WTC11 (cell line): ENCODE measurements around the gene ABHD17B. TPM values are rescaled to one million over a fixed set of nuclear protein-coding genes. Genes with fewer than 3 reads are reported as not detected.

ENCODE experiments used
- ATAC-seq: fragments of 200-7000 bp; cut with Tn5 transposase; 2 replicates; pipeline ENCODE4 v1.10.0; 2021; ENCODE audit warnings: mild to moderate bottlenecking, moderate library complexity
- CTCF ChIA-PET: fragments of 300-600 bp; sonication (Branson Sonifier 250); formaldehyde crosslinking; loops from one replicate; lab custom pipeline; 2021; ENCODE audit warnings: antibody characterized with exemption; lab: Charles Lee
- POLR2A ChIA-PET: fragments of 350-600 bp; sonication (Branson Sonifier 250); formaldehyde crosslinking; loops from one replicate; lab custom pipeline; 2021; ENCODE audit warnings: antibody characterized with exemption; lab: Charles Lee
- DNase-seq: peaks from one replicate; pipeline ENCODE4 v3.0.0; 2021; ENCODE audit warnings: low spot score
- H3K27ac Mint-ChIP-seq: 2 replicates; pipeline ENCODE4 v1.8.0; 2021; ENCODE audit warnings: mixed read lengths
- H3K27me3 Mint-ChIP-seq: 2 replicates; pipeline ENCODE4 v1.8.0; 2021; ENCODE audit warnings: low read depth, mild to moderate bottlenecking, moderate library complexity, mixed read lengths
- H3K36me3 Mint-ChIP-seq: 2 replicates; pipeline ENCODE4 v1.8.0; 2021; ENCODE audit warnings: mixed read lengths
- H3K4me1 Mint-ChIP-seq: 2 replicates; pipeline ENCODE4 v1.8.0; 2022; ENCODE audit warnings: mixed read lengths
- H3K4me3 Mint-ChIP-seq: 2 replicates; pipeline ENCODE4 v1.8.0; 2021; ENCODE audit warnings: mild to moderate bottlenecking, moderate library complexity, mixed read lengths
- H3K9me3 Mint-ChIP-seq: 2 replicates; pipeline ENCODE4 v1.8.0; 2021; ENCODE audit warnings: mixed read lengths
- CREM ChIP-seq: sonication (generic); formaldehyde crosslinking; IDR thresholded peaks from 2 replicates; pipeline ENCODE4 v1.8.1; 2022; ENCODE audit warnings: mild to moderate bottlenecking, missing genetic modification reagents, moderate library complexity
- ELF4 ChIP-seq: sonication (generic); formaldehyde crosslinking; IDR thresholded peaks from 2 replicates; pipeline ENCODE4 v1.8.1; 2022; ENCODE audit warnings: low read depth, mild to moderate bottlenecking, moderate library complexity, missing genetic modification reagents
- ESRRA ChIP-seq: sonication (generic); formaldehyde crosslinking; IDR thresholded peaks from 2 replicates; pipeline ENCODE4 v1.8.1; 2022; ENCODE audit warnings: mild to moderate bottlenecking, missing genetic modification reagents, borderline replicate concordance
- NFYB ChIP-seq: sonication (generic); formaldehyde crosslinking; conservative IDR thresholded peaks from 2 replicates; pipeline ENCODE4 v1.8.0; 2022; ENCODE audit warnings: low read depth, missing genetic modification reagents
- NR1H2 ChIP-seq: sonication (generic); formaldehyde crosslinking; IDR thresholded peaks from 2 replicates; pipeline ENCODE4 v1.9.0; 2021; ENCODE audit warnings: mild to moderate bottlenecking, moderate library complexity, missing genetic modification reagents
- SP1 ChIP-seq: sonication (generic); formaldehyde crosslinking; conservative IDR thresholded peaks from 2 replicates; pipeline ENCODE4 v1.8.1; 2022; ENCODE audit warnings: missing genetic modification reagents
- TCF7 ChIP-seq: sonication (generic); formaldehyde crosslinking; IDR thresholded peaks from 2 replicates; pipeline ENCODE4 v1.8.0; 2022; ENCODE audit warnings: mild to moderate bottlenecking, low read depth, missing genetic modification reagents, moderate library complexity
- ZBTB21 ChIP-seq: sonication (generic); formaldehyde crosslinking; IDR thresholded peaks from 2 replicates; pipeline ENCODE4 v1.8.1; 2023; ENCODE audit warnings: mild to moderate bottlenecking, missing genetic modification reagents, borderline replicate concordance
- ZNF263 ChIP-seq: sonication (generic); formaldehyde crosslinking; IDR thresholded peaks from 2 replicates; pipeline ENCODE4 v1.8.1; 2022; ENCODE audit warnings: low read depth, mild to moderate bottlenecking, moderate library complexity, missing genetic modification reagents
- ZNF671 ChIP-seq: fragments of 250-450 bp; sonication (Bioruptor Pico); IDR thresholded peaks from 2 replicates; pipeline ENCODE4 v1.8.0; 2021; ENCODE audit warnings: mild to moderate bottlenecking
- total RNA-seq: library from RNA; stranded (reverse); gene quantifications from 3 replicates; pipeline ENCODE4 v1.2.3, GENCODE V29; 2021
- TF ChIP-seq, protein P1 (sequence below): sonication (generic); formaldehyde crosslinking; conservative IDR thresholded peaks from 2 replicates; pipeline ENCODE4 v1.8.1; 2023; ENCODE audit warnings: mild to moderate bottlenecking, low read depth, missing genetic modification reagents, moderate library complexity
- TF ChIP-seq, protein P2 (sequence below): sonication (generic); formaldehyde crosslinking; IDR thresholded peaks from 2 replicates; pipeline ENCODE4 v1.8.1; 2023; ENCODE audit warnings: mild to moderate bottlenecking, missing genetic modification reagents, moderate library complexity
- TF ChIP-seq, protein P3 (sequence below): sonication (generic); formaldehyde crosslinking; IDR thresholded peaks from 2 replicates; pipeline ENCODE4 v1.8.0; 2023; ENCODE audit warnings: missing genetic modification reagents, mild to moderate bottlenecking, borderline replicate concordance
- TF ChIP-seq, protein P4 (sequence below): sonication (generic); formaldehyde crosslinking; IDR thresholded peaks from 2 replicates; pipeline ENCODE4 v1.8.1; 2023; ENCODE audit warnings: mild to moderate bottlenecking, moderate library complexity, missing genetic modification reagents
- TF ChIP-seq, protein P5 (sequence below): fragments of 200-600 bp; IDR thresholded peaks from 2 replicates; pipeline ENCODE4 v1.8.0; 2022; ENCODE audit warnings: antibody characterized with exemption
- TF ChIP-seq, protein P6 (sequence below): sonication (generic); formaldehyde crosslinking; IDR thresholded peaks from 2 replicates; pipeline ENCODE4 v1.8.0; 2022; ENCODE audit warnings: mild to moderate bottlenecking, missing genetic modification reagents
- TF ChIP-seq, protein P7 (sequence below): fragments of 250-450 bp; sonication (Bioruptor Pico); conservative IDR thresholded peaks from 2 replicates; pipeline ENCODE4 v1.9.0; 2021; ENCODE audit warnings: mild to moderate bottlenecking

The ABHD17B gene
- total RNA-seq, 1 experiment from 2014 or later, result 56.6 TPM

DNA sequence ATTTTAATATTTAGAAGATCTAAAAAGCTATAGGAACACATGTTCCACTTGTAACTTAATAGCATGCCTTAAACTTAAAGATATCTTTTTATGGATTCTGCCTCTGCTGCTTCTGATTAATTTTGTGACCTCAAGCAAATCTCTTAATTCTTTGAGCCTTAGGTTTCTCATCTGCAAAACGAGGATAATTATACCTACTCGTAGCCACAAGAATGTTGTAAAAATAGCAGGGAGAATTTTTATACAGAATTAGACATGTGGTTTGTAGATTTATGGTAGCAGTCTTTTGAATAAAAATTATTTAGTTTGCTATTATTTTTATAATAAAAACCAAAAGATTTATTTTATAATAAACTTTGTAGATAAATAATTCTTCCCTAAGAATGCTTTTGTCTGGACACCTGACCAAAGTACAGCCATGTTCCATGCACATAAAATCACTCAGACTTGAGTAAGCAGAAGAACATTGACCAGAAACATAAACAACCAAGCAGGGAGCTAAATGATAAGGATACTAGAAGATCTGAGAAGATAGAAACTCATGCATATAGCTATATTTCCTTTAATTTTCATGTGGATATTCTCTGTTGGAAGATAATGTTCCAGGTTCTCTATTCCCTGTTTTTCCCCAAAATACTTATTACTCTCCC is 18.9 kb upstream of the ABHD17B start (continued):
- TF ChIP-seq ELF4 (no peak), NFYB (no peak), ZNF263 (no peak), CREM (CRISPR knock-in tag) (no peak), NR1H2 (CRISPR knock-in tag) (no peak), TCF7 (CRISPR knock-in tag) (no peak), ZBTB21 (CRISPR knock-in tag) (no peak), ESRRA (CRISPR knock-in tag) (no peak)
- TF ChIP-seq, protein P1, sequence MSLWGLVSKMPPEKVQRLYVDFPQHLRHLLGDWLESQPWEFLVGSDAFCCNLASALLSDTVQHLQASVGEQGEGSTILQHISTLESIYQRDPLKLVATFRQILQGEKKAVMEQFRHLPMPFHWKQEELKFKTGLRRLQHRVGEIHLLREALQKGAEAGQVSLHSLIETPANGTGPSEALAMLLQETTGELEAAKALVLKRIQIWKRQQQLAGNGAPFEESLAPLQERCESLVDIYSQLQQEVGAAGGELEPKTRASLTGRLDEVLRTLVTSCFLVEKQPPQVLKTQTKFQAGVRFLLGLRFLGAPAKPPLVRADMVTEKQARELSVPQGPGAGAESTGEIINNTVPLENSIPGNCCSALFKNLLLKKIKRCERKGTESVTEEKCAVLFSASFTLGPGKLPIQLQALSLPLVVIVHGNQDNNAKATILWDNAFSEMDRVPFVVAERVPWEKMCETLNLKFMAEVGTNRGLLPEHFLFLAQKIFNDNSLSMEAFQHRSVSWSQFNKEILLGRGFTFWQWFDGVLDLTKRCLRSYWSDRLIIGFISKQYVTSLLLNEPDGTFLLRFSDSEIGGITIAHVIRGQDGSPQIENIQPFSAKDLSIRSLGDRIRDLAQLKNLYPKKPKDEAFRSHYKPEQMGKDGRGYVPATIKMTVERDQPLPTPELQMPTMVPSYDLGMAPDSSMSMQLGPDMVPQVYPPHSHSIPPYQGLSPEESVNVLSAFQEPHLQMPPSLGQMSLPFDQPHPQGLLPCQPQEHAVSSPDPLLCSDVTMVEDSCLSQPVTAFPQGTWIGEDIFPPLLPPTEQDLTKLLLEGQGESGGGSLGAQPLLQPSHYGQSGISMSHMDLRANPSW (CRISPR knock-in tag), result no peak
- TF ChIP-seq, protein P2, sequence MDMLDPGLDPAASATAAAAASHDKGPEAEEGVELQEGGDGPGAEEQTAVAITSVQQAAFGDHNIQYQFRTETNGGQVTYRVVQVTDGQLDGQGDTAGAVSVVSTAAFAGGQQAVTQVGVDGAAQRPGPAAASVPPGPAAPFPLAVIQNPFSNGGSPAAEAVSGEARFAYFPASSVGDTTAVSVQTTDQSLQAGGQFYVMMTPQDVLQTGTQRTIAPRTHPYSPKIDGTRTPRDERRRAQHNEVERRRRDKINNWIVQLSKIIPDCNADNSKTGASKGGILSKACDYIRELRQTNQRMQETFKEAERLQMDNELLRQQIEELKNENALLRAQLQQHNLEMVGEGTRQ (CRISPR knock-in tag), result no peak

DNA sequence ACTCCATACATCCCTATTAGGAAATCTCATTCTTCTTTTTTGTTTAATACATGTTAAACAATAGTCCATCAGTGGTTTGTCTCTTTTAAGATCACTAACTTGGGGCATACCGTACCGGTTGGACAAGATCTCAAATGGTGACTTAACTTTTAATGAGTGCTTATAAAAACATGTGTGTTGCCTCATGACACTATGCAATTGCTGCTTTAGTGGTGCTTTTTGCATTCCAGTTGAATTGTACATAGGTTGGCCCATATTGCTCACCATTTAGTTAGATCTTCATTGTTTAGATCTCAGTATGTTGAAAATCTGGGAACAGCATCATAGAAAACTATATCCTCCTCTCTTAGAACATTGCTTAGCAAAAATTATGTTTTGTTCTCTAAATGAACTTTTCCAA is 18.2 kb upstream of the ABHD17B start:
- peaks cover 4% of the 10 kb centered on the region; the same call in 1 of the 2 replicates for H3K36me3 Mint-ChIP-seq
- H3K4me1 Mint-ChIP-seq, result peaks cover 49% of the 10 kb centered on the region
- ATAC-seq, result no peak
- TF ChIP-seq, protein P3, sequence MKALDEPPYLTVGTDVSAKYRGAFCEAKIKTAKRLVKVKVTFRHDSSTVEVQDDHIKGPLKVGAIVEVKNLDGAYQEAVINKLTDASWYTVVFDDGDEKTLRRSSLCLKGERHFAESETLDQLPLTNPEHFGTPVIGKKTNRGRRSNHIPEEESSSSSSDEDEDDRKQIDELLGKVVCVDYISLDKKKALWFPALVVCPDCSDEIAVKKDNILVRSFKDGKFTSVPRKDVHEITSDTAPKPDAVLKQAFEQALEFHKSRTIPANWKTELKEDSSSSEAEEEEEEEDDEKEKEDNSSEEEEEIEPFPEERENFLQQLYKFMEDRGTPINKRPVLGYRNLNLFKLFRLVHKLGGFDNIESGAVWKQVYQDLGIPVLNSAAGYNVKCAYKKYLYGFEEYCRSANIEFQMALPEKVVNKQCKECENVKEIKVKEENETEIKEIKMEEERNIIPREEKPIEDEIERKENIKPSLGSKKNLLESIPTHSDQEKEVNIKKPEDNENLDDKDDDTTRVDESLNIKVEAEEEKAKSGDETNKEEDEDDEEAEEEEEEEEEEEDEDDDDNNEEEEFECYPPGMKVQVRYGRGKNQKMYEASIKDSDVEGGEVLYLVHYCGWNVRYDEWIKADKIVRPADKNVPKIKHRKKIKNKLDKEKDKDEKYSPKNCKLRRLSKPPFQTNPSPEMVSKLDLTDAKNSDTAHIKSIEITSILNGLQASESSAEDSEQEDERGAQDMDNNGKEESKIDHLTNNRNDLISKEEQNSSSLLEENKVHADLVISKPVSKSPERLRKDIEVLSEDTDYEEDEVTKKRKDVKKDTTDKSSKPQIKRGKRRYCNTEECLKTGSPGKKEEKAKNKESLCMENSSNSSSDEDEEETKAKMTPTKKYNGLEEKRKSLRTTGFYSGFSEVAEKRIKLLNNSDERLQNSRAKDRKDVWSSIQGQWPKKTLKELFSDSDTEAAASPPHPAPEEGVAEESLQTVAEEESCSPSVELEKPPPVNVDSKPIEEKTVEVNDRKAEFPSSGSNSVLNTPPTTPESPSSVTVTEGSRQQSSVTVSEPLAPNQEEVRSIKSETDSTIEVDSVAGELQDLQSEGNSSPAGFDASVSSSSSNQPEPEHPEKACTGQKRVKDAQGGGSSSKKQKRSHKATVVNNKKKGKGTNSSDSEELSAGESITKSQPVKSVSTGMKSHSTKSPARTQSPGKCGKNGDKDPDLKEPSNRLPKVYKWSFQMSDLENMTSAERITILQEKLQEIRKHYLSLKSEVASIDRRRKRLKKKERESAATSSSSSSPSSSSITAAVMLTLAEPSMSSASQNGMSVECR (CRISPR knock-in tag), result no peak
- TF ChIP-seq, protein P4, sequence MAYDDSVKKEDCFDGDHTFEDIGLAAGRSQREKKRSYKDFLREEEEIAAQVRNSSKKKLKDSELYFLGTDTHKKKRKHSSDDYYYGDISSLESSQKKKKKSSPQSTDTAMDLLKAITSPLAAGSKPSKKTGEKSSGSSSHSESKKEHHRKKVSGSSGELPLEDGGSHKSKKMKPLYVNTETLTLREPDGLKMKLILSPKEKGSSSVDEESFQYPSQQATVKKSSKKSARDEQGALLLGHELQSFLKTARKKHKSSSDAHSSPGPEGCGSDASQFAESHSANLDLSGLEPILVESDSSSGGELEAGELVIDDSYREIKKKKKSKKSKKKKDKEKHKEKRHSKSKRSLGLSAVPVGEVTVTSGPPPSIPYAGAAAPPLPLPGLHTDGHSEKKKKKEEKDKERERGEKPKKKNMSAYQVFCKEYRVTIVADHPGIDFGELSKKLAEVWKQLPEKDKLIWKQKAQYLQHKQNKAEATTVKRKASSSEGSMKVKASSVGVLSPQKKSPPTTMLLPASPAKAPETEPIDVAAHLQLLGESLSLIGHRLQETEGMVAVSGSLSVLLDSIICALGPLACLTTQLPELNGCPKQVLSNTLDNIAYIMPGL (CRISPR knock-in tag), result no peak
- TF ChIP-seq, protein P5, sequence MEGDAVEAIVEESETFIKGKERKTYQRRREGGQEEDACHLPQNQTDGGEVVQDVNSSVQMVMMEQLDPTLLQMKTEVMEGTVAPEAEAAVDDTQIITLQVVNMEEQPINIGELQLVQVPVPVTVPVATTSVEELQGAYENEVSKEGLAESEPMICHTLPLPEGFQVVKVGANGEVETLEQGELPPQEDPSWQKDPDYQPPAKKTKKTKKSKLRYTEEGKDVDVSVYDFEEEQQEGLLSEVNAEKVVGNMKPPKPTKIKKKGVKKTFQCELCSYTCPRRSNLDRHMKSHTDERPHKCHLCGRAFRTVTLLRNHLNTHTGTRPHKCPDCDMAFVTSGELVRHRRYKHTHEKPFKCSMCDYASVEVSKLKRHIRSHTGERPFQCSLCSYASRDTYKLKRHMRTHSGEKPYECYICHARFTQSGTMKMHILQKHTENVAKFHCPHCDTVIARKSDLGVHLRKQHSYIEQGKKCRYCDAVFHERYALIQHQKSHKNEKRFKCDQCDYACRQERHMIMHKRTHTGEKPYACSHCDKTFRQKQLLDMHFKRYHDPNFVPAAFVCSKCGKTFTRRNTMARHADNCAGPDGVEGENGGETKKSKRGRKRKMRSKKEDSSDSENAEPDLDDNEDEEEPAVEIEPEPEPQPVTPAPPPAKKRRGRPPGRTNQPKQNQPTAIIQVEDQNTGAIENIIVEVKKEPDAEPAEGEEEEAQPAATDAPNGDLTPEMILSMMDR, result no peak
- no peak for TF ChIP-seq SP1 (CRISPR knock-in tag)
- TF ChIP-seq, protein P6, sequence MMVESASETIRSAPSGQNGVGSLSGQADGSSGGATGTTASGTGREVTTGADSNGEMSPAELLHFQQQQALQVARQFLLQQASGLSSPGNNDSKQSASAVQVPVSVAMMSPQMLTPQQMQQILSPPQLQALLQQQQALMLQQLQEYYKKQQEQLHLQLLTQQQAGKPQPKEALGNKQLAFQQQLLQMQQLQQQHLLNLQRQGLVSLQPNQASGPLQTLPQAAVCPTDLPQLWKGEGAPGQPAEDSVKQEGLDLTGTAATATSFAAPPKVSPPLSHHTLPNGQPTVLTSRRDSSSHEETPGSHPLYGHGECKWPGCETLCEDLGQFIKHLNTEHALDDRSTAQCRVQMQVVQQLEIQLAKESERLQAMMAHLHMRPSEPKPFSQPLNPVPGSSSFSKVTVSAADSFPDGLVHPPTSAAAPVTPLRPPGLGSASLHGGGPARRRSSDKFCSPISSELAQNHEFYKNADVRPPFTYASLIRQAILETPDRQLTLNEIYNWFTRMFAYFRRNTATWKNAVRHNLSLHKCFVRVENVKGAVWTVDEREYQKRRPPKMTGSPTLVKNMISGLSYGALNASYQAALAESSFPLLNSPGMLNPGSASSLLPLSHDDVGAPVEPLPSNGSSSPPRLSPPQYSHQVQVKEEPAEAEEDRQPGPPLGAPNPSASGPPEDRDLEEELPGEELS (CRISPR knock-in tag), result no peak
- no peak for TF ChIP-seq ZNF671
- TF ChIP-seq, protein P7, sequence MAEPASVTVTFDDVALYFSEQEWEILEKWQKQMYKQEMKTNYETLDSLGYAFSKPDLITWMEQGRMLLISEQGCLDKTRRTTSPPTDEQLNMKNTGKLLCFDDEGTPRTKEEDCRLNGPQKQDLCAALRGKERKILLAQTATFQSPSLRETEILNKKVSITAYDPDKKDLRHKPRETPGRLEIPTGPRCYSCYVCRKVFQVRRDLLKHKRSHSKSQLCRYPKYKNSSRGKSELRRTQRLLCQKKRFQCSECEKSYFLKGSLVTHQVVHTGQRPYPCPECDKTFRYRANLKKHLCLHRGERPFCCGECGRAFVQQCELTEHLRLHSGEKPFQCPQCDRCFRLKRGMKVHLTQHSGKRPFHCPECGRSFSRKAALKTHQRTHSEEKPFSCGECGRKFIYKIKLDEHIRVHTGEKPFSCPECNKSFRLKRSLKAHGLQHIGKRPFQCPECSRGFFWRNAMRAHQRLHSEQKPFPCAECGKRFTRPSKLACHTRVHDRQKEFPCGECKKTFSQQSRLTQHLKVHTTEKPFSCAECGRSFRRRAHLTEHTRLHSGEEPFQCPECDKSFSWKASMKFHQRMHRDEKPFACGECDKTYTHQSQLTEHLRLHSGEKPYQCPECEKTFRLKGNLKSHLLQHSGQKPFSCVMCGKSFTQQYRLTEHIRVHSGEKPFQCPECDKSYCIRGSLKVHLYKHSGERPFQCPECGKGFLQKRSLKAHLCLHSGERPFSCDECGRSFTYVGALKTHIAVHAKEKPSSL, result no peak
- POLR2A ChIA-PET, result no interaction called here
- H3K9me3 Mint-ChIP-seq, result peaks cover 6% of the 10 kb centered on the region
- no peak for DNase-seq
- H3K27me3 Mint-ChIP-seq, result no peaks in the 10 kb centered on the region
- CTCF ChIA-PET, result interaction anchor here (2.0 kb wide), 1 partner anchor 122 kb away, joined by 5 read pairs; no protein-coding TSS in a partner anchor
- H3K27ac Mint-ChIP-seq, result no peak overlapping the region
- no peak overlapping the region for H3K4me3 Mint-ChIP-seq
